HG03439 (cell line): ENCODE data around the gene UVRAG.

ENCODE experiments used
- ATAC-seq: cut with Tn5 transposase; IDR thresholded peaks from one replicate; pipeline ENCODE4 v1.9.1; 2021; ENCODE audit warnings: mild to moderate bottlenecking, moderate library complexity; ENCODE audit not compliant: unreplicated experiment

UVRAG gene

DNA sequence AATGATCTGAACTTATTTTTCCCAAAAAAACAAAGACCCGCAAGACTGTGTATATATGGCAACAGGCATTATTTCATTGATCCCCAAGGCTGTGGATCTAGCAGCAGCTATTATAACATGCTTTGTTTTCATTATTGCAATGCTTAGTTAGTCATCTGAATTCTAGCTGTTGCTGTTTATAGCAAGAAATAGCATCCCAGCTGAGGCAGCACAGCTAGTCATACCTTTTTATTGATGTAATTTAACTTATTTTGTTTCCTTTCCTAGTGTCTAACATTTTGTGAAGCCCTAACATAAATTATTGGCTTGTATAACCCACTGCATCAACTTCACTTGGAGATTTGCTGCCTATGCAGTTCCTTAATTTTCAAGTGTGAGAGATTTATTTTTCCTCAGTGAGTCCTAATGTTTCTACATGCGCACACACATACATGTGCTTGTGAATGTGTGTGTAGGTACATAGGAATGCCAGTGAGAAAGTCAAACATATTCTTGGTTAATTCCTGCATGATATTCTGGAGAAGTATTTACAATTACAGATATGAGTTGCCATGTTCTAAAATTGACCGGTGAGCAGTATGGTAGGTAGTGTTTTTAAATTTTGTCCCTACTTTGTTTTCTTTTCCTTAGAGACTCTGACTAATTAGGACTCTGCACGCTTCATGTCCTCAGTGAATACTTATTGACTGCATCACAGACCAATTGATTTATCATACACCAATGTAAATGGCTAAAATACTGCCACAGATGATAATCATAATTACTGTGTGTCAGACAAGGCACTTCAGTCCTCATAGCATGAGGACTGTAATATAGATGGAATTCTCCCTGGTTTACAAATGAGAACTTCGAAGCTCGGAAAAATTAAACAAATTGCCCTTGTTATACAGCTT, 272.0 kb downstream of the UVRAG start:
- ATAC-seq, result no peak

DNA sequence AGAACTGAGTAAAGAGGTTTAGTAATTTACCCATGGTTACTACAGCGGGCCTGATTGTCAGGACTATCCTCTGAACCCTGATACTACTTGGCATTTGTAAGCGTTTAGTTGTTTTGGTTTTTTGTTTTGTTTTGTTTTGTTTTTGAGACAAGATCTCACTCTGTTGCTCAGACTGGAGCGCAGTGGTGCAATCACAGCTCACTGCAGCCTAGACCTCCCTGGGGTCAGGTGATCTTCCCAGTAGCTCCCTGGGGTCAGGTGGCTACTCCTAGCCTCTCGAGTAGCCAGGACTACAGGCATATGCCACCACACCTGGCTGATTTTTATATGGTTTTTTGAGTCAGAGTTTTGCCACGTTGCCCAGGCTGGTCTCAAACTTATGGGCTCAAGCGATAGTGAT, 272.7 kb downstream of the UVRAG start:
- no peak for ATAC-seq

GRCh38 chr11:76088511-76088910, 273.5 kb downstream of the UVRAG start:
- ATAC-seq, result no peak

GRCh38 chr11:76090174-76090573, 275.2 kb downstream of the UVRAG start:
- no peak for ATAC-seq

DNA sequence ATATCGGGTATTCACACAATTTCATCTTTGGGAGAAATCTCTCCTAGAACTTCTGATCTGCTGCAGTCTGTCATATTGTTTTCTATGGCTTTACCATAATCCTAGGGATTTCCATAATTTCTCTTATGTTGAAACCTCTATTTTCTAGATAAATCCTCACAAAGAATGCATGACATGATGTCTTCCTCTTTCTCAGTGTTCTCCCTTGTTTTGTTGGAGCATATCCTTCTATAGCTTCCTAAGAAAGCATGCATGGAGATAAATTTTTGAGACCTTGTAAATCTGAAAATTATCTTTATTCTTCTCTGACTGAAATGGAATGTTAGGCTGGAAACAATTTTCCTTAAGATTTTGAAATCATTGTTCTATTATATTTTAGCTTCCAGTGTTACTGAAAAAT, 275.8 kb downstream of the UVRAG start:
- ATAC-seq, result no peak

- ATAC-seq, result no peak
Observed at GRCh38 chr11:76094740-76095139, 279.7 kb downstream of the UVRAG start.

GRCh38 chr11:76095891-76096290, 280.9 kb downstream of the UVRAG start:
- ATAC-seq, result no peak

DNA sequence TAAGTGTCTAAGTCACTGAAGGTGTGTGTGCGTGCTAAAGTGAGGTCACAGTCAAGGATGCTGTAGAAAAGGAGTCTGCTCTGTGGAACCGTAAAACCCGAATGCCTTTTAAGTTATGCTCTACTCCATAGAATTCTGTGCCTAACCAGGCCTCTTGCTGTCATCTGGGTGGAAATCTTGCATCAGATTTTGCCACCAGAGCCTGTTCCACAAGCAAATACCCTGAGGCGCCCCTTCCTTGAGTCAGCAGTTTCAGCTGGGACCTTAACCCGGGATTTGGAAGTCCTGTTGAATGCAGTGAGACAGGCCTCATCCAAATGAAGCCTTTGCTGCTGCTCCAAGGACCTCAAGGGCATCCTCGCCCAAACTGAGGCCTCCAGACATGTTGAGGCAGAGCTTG, 281.5 kb downstream of the UVRAG start:
- no peak for ATAC-seq

DNA sequence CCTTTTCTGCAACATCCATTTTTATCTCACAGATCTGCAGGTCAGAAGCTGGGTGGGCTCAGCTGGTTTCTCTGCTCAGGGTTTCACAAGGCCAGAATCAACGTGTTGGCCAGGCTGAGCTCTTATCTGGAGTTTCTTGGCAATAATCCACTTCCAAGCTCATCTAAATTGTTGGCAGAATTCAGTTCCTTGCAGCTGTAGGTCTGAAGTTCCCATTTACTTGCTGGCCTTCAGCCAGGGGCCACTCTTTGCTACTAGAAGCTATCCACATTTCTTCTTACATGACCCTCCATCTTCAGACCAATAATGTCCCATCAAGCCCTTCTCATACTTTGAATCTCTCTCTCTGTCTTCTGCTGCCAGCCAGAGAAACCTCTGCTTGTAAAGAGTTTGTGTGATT, 287.8 kb downstream of the UVRAG start:
- ATAC-seq, result no peak

- no peak for ATAC-seq
Observed at GRCh38 chr11:76103460-76103859, 288.4 kb downstream of the UVRAG start.

DNA sequence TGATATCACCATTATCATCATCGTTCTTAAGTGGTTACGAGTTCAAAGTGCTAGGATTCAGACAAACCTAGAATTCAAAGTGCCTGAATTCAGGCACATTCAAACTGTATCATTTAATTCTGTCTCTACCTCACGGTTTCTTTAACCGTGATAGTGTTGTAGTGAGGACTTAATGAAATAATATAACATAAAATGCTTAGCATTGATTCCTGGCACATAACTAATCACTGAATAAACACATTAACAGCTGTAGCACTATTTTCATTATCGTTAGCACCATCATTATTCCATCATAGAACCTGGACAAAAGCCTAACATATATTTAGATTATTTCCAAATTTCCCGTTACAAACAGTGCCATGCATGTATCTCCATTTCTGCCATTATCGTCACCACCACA, 289.3 kb downstream of the UVRAG start:
- ATAC-seq, result no peak

GRCh38 chr11:76105637-76106036, 290.6 kb downstream of the UVRAG start:
- ATAC-seq, result no peak

DNA sequence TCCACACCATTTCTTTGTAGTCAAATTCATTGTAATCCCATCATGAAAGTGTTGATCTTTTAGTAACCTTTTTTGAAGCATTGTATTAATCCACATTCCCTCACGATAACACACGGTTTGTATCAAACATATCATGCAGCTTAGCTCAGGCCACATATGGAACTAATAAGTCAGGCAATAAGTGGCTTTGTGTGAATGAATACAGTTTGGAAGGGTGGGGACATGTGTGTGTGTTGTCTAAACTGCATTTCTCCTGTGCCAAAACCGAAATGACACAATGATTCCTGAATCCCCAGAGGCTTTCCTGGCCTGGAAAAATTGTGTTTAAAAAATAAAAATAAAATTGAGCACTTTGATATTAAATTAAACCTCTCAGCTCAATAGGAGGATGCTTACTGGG, 293.0 kb downstream of the UVRAG start:
- ATAC-seq, result no peak

GRCh38 chr11:76114238-76114637, 299.2 kb downstream of the UVRAG start:
- ATAC-seq, result no peak

DNA sequence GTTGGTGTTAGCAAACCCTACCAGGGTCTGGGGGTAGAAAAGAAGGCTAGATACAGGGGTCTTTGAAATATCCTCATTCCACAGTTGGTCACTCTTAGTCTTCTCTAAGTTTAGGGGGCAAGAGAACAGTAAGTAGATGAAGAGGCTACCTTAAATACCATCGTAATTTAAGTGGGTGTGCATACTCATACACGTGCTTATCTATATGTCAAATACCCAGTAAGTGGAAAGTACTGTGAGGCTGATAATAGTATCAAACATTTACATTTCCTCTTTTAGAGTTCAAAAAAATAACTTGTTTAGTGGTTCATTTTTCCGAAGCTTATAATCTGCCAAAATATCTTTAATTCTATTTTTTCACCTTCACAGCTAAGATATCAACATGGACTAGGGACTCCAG, 300.5 kb downstream of the UVRAG start:
- no peak for ATAC-seq

- ATAC-seq, result no peak
Observed at GRCh38 chr11:76119032-76119431, 304.0 kb downstream of the UVRAG start.

DNA sequence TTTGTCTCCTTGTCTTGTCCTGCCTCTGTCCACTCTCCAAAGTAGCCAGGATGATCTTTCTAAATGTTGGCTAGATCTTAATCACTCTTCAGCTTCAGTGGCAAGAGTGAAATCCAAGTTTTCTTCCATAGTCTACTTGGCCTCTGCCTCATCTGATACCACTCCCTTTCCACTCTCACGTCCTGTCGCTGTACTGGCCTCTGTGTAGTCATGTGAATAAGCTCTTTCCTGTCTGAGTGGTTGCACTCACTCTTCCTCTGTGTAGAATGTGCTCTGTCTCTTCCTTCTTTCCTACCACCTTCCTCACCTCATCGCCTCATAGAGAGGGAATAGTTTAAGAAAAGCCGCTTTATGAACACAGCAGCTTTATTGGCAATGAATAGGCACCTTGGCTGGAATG, 304.8 kb downstream of the UVRAG start:
- ATAC-seq, result no peak

- no peak for ATAC-seq
Observed at GRCh38 chr11:76120513-76121101, 305.6 kb downstream of the UVRAG start.

- ATAC-seq, result no peak
Observed at GRCh38 chr11:76123248-76123647, 308.2 kb downstream of the UVRAG start.

DNA sequence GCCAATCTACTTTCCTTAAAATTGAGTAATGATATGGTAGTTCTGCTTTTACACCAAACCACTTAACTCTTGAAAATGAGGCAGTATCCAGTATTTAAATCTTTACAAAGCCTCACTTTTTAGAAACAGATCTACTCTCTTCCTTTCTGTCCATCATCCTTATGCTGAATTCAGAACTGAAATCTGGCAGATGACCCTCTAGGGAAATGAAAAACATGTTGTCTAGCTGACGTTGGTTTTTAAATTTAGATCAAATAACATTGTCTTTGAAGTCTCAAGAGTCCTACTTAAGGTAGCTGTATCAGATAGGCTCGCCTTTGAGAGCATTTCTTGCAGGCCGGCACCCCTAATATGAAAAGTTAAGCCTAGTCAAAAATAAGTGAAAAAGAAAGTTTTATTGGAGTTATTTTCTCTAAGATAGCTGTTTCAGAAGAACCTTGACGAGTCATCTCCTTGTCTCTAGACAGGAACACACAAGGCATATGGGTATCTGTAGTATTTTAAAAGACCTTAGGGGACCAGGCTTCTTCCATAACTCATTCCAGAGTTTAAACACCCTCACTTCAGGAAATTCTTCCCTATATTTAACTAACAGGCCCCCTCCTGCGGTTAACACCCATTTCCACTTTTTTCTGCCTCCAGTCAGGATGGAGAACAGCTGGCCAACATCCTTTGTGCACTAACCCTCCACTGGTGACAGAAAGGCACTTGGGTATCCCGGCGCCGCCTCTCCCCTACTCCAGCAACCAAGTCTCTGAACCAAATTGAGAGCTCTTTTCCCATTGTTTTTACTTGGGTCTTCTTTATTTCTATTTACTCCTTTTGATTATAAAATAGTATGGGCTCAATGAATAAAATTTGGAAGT, 310.1 kb downstream of the UVRAG start:
- ATAC-seq, result no peak

DNA sequence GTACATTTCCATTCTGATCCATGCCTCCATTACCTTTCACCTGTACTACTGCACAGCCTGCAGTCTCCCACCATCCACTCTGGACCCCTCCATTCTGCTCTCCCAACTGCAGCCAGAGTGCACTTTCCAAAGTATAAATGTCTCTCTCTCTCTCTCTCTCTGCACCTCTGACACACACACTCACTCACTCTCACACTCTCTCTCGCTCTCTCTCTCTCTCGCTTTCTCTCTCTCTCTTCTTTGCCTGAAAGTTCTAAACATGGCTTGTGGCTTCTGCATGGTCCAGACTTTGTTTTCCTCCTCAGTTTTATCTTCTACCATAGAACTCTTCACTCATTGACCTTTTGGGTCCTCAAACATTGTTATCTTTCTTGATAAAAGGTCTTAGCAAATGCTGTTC, 314.7 kb downstream of the UVRAG start:
- ATAC-seq, result no peak

- ATAC-seq, result no peak
Observed at GRCh38 chr11:76131142-76131541, 316.1 kb downstream of the UVRAG start.
